Lung (tissue), 12 donors: ENCODE data around the gene GP1BB. TPM values are rescaled to one million over a fixed set of nuclear protein-coding genes. Genes with fewer than 3 reads are reported as not detected.

Source experiments
- ATAC-seq: fragments of 200-7000 bp; cut with Tn5 transposase; one replicate; pipeline ENCODE4 v1.9.1; 2020; ENCODE audit warnings: moderate number of reproducible peaks; ENCODE audit not compliant: insufficient read depth, low FRiP score
- DNase-seq, 3 donors: peaks; one replicate each; pipeline ENCODE4 v3.0.0-alpha.2; 2013 to 2017
- H3K27ac ChIP-seq, 2 donors: one replicate each; pipeline ENCODE4 v1.5.1; 2013; ENCODE audit warnings: mild to moderate bottlenecking in 2 of 2, moderate library complexity in 2 of 2, control low read depth in 1 of 2, inconsistent platforms in 1 of 2, low read depth in 1 of 2, low read length in 1 of 2
- H3K27me3 ChIP-seq, 3 donors: one replicate each; pipeline ENCODE4 v1.5.1; 2013; ENCODE audit warnings: low read length in 2 of 3; ENCODE audit not compliant: control insufficient read depth in 3 of 3, insufficient read depth in 3 of 3
- H3K36me3 ChIP-seq, 4 donors: one replicate each; pipeline ENCODE4 v1.5.1; 2013; ENCODE audit warnings: low read length in 4 of 4, mild to moderate bottlenecking in 1 of 4, moderate library complexity in 1 of 4; ENCODE audit not compliant: control insufficient read depth in 4 of 4, insufficient read depth in 4 of 4
- H3K4me1 ChIP-seq, 5 donors: one replicate each; pipeline ENCODE4 v1.5.1; 2013; ENCODE audit warnings: low read length in 5 of 5, mild to moderate bottlenecking in 2 of 5, moderate library complexity in 1 of 5; ENCODE audit not compliant: control insufficient read depth in 5 of 5, insufficient read depth in 5 of 5
- H3K4me3 ChIP-seq: one replicate; pipeline ENCODE4 v1.5.1; 2013; ENCODE audit warnings: mild to moderate bottlenecking, control low read depth, moderate library complexity
- H3K9ac ChIP-seq, 2 donors: one replicate each; pipeline ENCODE4 v1.5.1; 2013; ENCODE audit warnings: low read length in 2 of 2, control low read depth in 1 of 2; ENCODE audit not compliant: insufficient read depth in 1 of 2
- H3K9me3 ChIP-seq, 4 donors: one replicate each; pipeline ENCODE4 v1.5.1; 2013; ENCODE audit warnings: low read length in 3 of 4, mild to moderate bottlenecking in 1 of 4, moderate library complexity in 1 of 4; ENCODE audit not compliant: control insufficient read depth in 4 of 4, insufficient read depth in 3 of 4
- WGBS, 2 donors: extraction: QIAGEN DNeasy Blood & Tissue Kit; methylation state at CpG; one replicate each; pipeline ENCODE4 v1.1.7; 2013; 5-methylcytosine and 5-hydroxymethylcytosine counted together
- polyA plus RNA-seq, 2 donors: library from polyadenylated mRNA; stranded (reverse); fragments of 200-250 nt; gene quantifications; one replicate each; pipeline ENCODE4 v1.2.1, GENCODE V29; 2013
- total RNA-seq, 2 donors: library from RNA; depleted of rRNA in 1 of 2; stranded (reverse); fragments of >200 nt in 1 of 2; gene quantifications; one replicate each; pipeline ENCODE4 v1.2.1, GENCODE V29; 2014 to 2021
- TF ChIP-seq, protein P1 (sequence below): IDR thresholded peaks from 2 replicates; pipeline ENCODE4 v1.5.1; 2012; ENCODE audit warnings: mild to moderate bottlenecking; ENCODE audit errors: control extremely low read depth, extremely low read depth
- donor health status: control.
- donor health status: control.
- donor health status: Bipolar disorder and iron deficiency.
- donor health status: healthy.
- donor health status: DM: yes; HTN: yes; CAD: no.

Gene GP1BB
- total and polyA plus RNA-seq, 4 donors = 1.9 to 5.5 (median 3.4) TPM

DNA sequence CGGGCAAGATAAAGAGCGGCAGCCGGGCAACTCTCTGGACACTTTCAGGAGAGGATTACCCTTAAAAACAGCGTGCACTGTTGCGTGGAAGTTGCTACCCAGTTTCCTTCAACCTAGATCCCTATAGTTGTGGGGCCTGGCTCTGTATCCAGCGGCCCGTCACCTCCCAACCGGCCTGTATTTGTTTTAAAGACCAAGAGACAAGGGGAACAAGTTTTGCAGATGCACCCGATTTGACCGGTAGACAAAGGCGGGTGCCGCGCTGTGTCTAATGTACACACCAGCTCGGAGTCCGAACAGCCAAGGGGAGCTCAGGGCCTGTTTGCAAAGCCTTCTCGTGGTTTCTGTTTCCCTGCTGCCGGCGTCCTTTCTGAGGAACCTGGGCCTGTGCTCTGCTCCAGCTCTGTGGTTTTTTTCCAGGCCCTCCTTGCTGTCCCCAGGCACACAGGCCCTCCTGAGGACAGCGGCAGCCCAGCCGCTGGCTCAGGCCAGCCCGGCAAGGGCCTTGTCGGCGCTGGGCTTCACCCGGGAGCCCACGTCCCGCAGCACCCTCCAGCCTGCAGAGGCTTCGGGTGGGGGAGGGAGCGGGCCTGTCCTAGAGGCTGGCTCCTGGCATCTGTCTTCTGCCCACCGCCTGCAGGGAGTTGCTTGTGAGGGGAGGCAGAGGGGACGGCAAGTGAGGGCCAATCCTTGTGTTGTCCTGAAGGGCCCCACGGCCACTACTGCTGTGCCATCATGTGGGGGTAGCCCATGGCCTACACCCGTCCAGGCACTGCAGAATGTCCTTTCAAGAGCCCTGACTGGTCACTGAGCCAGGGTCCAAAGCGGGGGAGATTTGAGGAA, 38.6 kb downstream of the GP1BB start:
- no peak overlapping the region for H3K9ac ChIP-seq
- H3K36me3 ChIP-seq = no peaks in the 10 kb centered on the region
- no peak for DNase-seq
- peak overlapping the region in 1 of 2 donors; percentile 20 for H3K27ac ChIP-seq
- WGBS, 2 donors = 68 to 76% methylated on average over 33 of the region's 33 CpGs
- H3K9me3 ChIP-seq = peaks cover 0 to 3% (median 0%) of the 10 kb centered on the region in 4 donors
- ATAC-seq = no peak
- no peak overlapping the region for H3K4me3 ChIP-seq
- H3K4me1 ChIP-seq = peaks cover 0 to 16% (median 0%) of the 10 kb centered on the region in 5 donors
- peaks cover 5 to 71% (median 52%) of the 10 kb centered on the region in 3 donors for H3K27me3 ChIP-seq
- TF ChIP-seq, protein P1, sequence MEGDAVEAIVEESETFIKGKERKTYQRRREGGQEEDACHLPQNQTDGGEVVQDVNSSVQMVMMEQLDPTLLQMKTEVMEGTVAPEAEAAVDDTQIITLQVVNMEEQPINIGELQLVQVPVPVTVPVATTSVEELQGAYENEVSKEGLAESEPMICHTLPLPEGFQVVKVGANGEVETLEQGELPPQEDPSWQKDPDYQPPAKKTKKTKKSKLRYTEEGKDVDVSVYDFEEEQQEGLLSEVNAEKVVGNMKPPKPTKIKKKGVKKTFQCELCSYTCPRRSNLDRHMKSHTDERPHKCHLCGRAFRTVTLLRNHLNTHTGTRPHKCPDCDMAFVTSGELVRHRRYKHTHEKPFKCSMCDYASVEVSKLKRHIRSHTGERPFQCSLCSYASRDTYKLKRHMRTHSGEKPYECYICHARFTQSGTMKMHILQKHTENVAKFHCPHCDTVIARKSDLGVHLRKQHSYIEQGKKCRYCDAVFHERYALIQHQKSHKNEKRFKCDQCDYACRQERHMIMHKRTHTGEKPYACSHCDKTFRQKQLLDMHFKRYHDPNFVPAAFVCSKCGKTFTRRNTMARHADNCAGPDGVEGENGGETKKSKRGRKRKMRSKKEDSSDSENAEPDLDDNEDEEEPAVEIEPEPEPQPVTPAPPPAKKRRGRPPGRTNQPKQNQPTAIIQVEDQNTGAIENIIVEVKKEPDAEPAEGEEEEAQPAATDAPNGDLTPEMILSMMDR = no peak

DNA sequence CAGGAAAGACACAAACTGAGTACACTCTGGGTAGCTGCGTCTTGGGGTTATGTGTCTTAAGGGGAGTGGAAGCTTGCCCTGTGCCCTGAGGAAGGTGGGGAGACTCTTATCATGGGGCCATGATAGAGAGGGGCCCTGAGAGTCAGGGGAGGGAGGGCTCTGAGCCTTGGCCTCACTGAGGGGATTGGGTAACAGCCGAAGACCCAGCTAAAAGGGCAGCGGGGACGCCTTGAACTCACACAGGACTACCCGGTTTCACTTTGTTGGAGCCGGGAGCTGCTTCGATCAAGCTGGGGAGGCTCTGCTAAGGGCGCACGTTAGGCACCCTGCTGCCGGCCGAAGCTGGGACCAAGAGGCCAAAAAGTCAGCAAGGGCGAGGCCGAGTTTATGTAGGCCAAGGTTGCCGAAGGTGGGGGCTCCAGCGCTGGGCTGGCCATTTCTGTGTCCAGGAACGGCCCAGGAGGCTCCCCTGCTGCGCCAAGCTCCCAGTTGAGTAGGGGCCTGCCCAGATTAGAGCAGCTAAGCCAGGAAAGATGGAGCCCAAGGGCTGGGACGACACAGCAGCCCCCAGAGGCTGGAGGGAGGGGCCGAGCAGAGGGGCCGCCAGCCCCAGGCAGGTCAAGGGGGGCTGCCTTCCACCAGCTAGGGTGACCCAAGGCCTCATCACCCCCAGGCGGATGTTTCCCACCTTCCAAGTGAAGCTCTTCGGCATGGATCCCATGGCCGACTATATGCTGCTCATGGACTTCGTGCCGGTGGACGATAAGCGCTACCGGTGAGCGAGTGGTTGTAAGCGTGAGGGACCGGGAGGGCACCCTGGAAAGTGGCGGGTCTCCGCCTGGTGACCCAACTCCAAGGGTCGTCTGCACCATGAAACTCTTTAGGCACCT, 39.5 kb downstream of the GP1BB start:
- DNase-seq (no peak), ATAC-seq (no peak)
- Histone ChIP-seq H3K9me3 (peaks cover 0 to 5% (median 0%) of the 10 kb centered on the region in 4 donors), H3K27ac (no peak overlapping the region), H3K4me3 (no peak overlapping the region), H3K27me3 (peaks cover 5 to 69% (median 49%) of the 10 kb centered on the region in 3 donors), H3K36me3 (no peaks in the 10 kb centered on the region), H3K9ac (no peak overlapping the region), H3K4me1 (peaks cover 0 to 21% (median 0%) of the 10 kb centered on the region in 5 donors)
- 73 to 82% methylated on average over 34 of the region's 34 CpGs for WGBS, 2 donors
- TF ChIP-seq, protein P1 = no peak

DNA sequence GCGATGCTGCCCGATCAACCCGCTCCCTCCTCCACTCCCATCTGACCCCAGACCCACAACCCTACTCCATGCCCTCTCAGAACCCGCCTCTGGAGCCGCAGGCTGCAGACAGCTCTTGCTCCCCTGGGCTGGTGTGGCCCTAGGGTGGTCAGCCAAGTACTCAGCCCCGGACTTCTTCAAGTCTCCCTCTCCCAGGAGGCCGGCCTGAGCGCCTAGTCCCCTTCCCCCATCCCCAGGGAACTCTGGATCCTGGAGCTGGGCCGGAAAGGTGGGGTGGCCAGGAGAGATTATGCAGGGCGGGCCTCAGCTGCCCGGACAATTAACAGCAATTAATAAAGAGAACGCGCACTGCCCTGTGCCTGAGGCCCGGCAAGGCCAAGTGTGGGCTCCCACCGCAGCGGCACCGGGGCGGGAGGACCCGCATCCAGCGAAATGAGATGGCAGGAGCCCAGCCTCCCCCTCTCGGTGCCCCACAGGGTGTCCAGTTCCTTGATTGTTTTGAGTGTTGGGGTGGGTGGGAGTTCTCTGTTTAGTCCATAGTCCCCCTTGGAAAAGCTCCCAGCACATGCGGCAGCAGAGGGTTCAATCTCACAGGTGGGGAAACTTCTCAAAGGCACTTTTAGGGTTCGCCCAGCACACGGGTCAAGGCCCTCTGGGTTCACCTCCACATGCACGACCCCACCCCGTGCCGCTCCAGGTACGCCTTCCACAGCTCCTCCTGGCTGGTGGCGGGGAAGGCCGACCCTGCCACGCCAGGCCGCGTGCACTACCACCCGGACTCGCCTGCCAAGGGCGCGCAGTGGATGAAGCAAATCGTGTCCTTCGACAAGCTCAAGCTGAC, 40.3 kb downstream of the GP1BB start:
- no peak overlapping the region for H3K27ac ChIP-seq
- no peak overlapping the region for H3K9ac ChIP-seq
- no peak overlapping the region for H3K4me3 ChIP-seq
- peaks cover 0 to 25% (median 0%) of the 10 kb centered on the region in 5 donors for H3K4me1 ChIP-seq
- 58 to 71% methylated on average over 39 of the region's 39 CpGs for WGBS, 2 donors
- TF ChIP-seq, protein P1 = no peak
- H3K27me3 ChIP-seq = peaks cover 5 to 69% (median 52%) of the 10 kb centered on the region in 3 donors
- ATAC-seq (no peak), DNase-seq (no peak)
- peaks cover 0 to 7% (median 0%) of the 10 kb centered on the region in 4 donors for H3K9me3 ChIP-seq
- no peaks in the 10 kb centered on the region for H3K36me3 ChIP-seq
